ENCODE data around the gene LHPP. TPM values are rescaled to one million over a fixed set of nuclear protein-coding genes. Genes with fewer than 3 reads are reported as not detected.

Gene LHPP
- total and polyA plus RNA-seq, 2 experiments from 2014 or later = 19.1 to 40.6 TPM

- H3K9me3 ChIP-seq (ENCODE audit: low read depth) = no peaks in the 10 kb centered on the region
- H3K27me3 ChIP-seq = no peaks in the 10 kb centered on the region
- TF ChIP-seq CTCF (IDR thresholded peaks at IDR 0.05; ENCODE audit: low read depth, low read length) = no peak
- no peak overlapping the region for H3K4me3 ChIP-seq
- H3K27ac ChIP-seq = peak overlapping the region; percentile 67
- no peaks in the 10 kb centered on the region for H3K36me3 ChIP-seq
- H3K4me1 ChIP-seq (ENCODE audit: low read depth) = peaks cover 17% of the 10 kb centered on the region
- no peak for DNase-seq (ENCODE audit: low read depth in 1 of 2, low spot score in 1 of 2)
These were observed 187.6 kb downstream of the LHPP start for GRCh38 chr10:124649214-124649613.

GRCh38 chr10:124650263-124650662 lies 188.6 kb downstream of the LHPP start:
- no peak overlapping the region for H3K4me3 ChIP-seq
- TF ChIP-seq CTCF (IDR thresholded peaks at IDR 0.05; ENCODE audit: low read depth, low read length) = no peak
- no peaks in the 10 kb centered on the region for H3K9me3 ChIP-seq (ENCODE audit: low read depth)
- no peak for DNase-seq (ENCODE audit: low read depth in 1 of 2, low spot score in 1 of 2)
- H3K4me1 ChIP-seq (ENCODE audit: low read depth) = peaks cover 17% of the 10 kb centered on the region
- no peaks in the 10 kb centered on the region for H3K36me3 ChIP-seq
- H3K27ac ChIP-seq = no peak overlapping the region
- H3K27me3 ChIP-seq = no peaks in the 10 kb centered on the region

- no peak overlapping the region for H3K4me3 ChIP-seq
- no peak overlapping the region for H3K27ac ChIP-seq
- no peaks in the 10 kb centered on the region for H3K9me3 ChIP-seq (ENCODE audit: low read depth)
- H3K36me3 ChIP-seq = no peaks in the 10 kb centered on the region
- TF ChIP-seq CTCF (IDR thresholded peaks at IDR 0.05; ENCODE audit: low read depth, low read length) = no peak
- no peak for DNase-seq (ENCODE audit: low read depth in 1 of 2, low spot score in 1 of 2)
- no peaks in the 10 kb centered on the region for H3K27me3 ChIP-seq
- H3K4me1 ChIP-seq (ENCODE audit: low read depth) = peaks cover 17% of the 10 kb centered on the region
These were observed 189.3 kb downstream of the LHPP start for GRCh38 chr10:124650820-124651401.

- H3K9me3 ChIP-seq (ENCODE audit: low read depth) = no peaks in the 10 kb centered on the region
- no peak overlapping the region for H3K4me3 ChIP-seq
- H3K36me3 ChIP-seq = no peaks in the 10 kb centered on the region
- DNase-seq (ENCODE audit: low read depth in 1 of 2, low spot score in 1 of 2) = no peak
- H3K27me3 ChIP-seq = no peaks in the 10 kb centered on the region
- no peak overlapping the region for H3K27ac ChIP-seq
- peaks cover 14% of the 10 kb centered on the region for H3K4me1 ChIP-seq (ENCODE audit: low read depth)
- no peak for TF ChIP-seq CTCF (IDR thresholded peaks at IDR 0.05; ENCODE audit: low read depth, low read length)
These were observed 189.8 kb downstream of the LHPP start for GRCh38 chr10:124651402-124651891.

- peaks cover 14% of the 10 kb centered on the region for H3K4me1 ChIP-seq (ENCODE audit: low read depth)
- no peak for TF ChIP-seq CTCF (IDR thresholded peaks at IDR 0.05; ENCODE audit: low read depth, low read length)
- H3K4me3 ChIP-seq = no peak overlapping the region
- no peak overlapping the region for H3K27ac ChIP-seq
- H3K36me3 ChIP-seq = no peaks in the 10 kb centered on the region
- DNase-seq (ENCODE audit: low read depth in 1 of 2, low spot score in 1 of 2) = no peak
- H3K27me3 ChIP-seq = no peaks in the 10 kb centered on the region
- no peaks in the 10 kb centered on the region for H3K9me3 ChIP-seq (ENCODE audit: low read depth)
These were observed 190.6 kb downstream of the LHPP start for GRCh38 chr10:124652200-124652599.
